HG03103 (cell line): ENCODE data around the gene SLC6A7.

Source experiments
- ATAC-seq: cut with Tn5 transposase; IDR thresholded peaks from one replicate; pipeline ENCODE4 v1.9.1; 2021; ENCODE audit warnings: low read depth; ENCODE audit not compliant: unreplicated experiment

The SLC6A7 gene

GRCh38 chr5:150254363-150254762 lies 64.5 kb downstream of the SLC6A7 start:
- ATAC-seq, result no peak

- no peak for ATAC-seq
These were observed 64.9 kb downstream of the SLC6A7 start for GRCh38 chr5:150254774-150255173.

GRCh38 chr5:150255659-150256409 lies 66.0 kb downstream of the SLC6A7 start:
- no peak for ATAC-seq

- ATAC-seq, result no peak
These were observed 66.7 kb downstream of the SLC6A7 start for GRCh38 chr5:150256410-150257064.

GRCh38 chr5:150257424-150257823 lies 67.6 kb downstream of the SLC6A7 start:
- ATAC-seq, result no peak

GRCh38 chr5:150258130-150258529 lies 68.3 kb downstream of the SLC6A7 start:
- ATAC-seq, result peak; percentile 85
